GM19372 (cell line): ENCODE data around the gene JTB.
A peak's percentile ranks its signal among the peaks of the same experiment; 100 is the strongest.

Experiments
- ATAC-seq: cut with Tn5 transposase; IDR thresholded peaks from one replicate; pipeline ENCODE4 v1.9.1; 2021; ENCODE audit warnings: mild to moderate bottlenecking, low read depth, moderate library complexity; ENCODE audit not compliant: unreplicated experiment

JTB gene

DNA sequence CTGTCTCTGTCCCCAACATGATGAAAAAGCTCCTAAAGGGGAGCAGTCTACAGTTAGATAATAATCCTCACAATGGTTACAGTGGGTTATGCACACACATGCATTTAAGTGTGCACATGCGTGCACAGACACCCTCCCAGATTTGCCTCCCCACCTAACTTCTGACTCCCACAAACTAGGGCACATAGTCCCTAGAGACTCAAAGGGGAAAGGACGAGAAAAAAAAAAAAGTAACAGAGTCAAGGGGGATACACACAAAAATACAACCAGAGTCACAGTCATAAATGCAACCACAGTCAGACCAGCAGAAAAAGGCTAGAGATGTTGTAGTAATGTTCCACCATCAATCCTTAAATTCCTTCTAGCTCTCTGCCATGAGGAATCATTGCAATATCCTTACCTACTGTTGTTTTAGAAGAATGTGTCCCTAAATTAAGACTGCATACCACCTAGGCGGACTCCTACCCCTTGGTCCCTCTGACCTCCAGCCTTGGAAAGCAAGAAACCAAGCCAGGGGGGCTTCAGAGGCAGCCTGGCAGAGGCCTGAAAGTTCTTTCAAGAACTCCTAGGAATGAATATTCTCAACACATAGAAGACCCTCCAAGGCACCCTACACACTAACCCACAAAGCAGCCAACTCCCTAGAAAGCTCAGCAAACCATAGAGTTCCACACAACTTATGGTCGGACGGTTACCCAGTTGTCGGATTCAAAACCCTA lies 20.3 kb downstream of the JTB start:
- ATAC-seq = no peak

- ATAC-seq = no peak
Observed at GRCh38 chr1:153954826-153955225, 22.6 kb downstream of the JTB start.

- ATAC-seq = no peak
Observed at GRCh38 chr1:153953859-153954365, 23.6 kb downstream of the JTB start.

DNA sequence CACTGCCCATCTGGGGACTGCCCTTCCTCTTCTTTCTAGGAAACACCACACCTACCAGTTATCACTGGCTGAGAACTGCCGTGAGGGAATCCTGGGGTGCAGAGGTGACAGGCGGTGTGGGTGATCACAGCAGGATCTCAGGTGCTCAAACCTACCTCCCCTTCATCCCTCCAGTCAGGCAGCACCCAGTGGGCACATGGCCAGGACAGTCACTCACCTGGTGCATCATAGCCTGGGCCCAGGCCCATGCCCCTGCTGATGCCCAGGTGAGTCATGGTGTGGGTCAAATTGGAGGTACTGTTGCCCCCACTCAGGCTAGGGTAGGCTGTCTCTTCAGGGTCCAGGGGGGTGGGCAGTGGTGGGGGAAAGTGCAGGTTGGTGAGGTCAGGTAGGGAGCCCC lies 25.7 kb downstream of the JTB start:
- ATAC-seq = no peak

GRCh38 chr1:153951183-153951582 lies 26.3 kb downstream of the JTB start:
- ATAC-seq = no peak

- ATAC-seq = peak; percentile 69
Observed at GRCh38 chr1:153946622-153947241, 30.7 kb downstream of the JTB start, which contains the start of gene DENND4B. Gene DENND4B, minus strand, starts transcription at chr1:153946718. Its CDS starts 2,344 bp downstream, at chr1:153944374.

DNA sequence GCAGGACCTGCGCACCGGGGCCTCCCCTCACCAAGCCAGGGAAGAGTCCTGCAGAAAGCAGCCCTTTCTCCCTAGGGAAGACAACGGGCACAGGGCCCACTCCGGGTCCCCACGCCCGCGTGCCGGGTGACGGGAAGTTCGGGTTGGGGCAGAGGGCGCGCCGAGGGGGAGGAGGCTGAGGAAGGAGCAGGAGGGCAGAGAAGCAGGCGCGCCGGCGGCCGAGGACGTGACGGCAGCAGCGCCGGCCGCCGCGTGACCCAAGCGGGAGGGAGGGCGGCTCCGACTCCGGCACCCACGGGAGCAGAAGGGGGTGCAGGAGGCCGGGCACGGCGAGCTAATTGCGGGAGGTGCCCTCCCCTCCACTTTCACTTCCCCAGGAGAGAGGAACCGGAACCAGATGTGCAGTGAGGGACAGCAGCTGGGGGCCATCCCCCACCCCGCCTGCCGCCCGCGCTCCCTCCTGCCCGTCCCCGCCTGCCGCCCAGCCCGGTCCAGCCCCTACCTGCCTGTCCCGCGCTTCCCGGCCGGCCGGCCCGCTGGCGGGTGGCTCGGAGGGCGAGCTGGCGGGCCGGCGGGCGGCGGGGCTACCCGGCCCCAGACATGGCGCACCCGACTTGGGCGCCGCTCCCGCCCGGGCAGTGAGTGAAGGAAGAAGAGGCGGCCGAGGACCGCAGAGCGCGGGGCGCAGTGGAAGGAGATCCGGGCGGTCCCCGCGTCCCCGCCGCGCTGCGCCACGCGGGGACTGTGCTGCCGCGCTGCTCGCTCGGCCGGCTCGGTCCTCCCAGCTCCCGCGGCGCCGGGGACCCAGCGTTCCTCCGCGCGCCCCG lies 31.5 kb downstream of the JTB start:
- peak; percentile 66 for ATAC-seq

DNA sequence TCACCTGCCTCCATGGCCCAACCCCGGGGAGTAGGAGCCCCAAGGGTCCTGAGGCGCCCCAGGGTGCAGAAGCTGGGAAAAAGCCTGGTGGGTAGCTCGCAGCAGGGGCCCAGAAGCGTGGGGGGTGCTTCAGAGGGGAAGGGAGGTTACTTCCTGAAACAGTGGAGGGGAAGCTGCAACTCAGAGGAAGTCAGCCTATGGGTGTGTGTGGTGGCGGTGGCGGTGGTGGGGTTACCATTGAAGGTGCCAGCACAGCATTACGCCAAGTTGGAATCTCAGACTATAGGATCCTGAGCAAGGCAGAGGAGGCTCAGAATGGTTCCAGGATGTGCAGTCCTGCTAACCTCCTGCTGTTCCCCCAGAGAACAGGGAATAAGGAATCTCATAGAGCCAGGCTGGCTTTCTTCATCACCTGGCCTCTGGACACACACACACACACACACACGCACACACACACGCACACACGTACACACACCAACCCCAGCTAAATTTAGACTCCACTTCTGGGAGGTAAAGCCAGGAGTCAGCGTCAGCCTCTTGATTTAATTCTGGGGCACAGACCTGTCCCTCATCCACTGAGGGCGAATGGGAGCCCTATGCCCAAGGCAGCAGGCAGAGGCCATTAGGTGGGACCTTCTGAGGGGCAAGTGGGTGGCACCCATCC lies 32.2 kb downstream of the JTB start:
- no peak for ATAC-seq

DNA sequence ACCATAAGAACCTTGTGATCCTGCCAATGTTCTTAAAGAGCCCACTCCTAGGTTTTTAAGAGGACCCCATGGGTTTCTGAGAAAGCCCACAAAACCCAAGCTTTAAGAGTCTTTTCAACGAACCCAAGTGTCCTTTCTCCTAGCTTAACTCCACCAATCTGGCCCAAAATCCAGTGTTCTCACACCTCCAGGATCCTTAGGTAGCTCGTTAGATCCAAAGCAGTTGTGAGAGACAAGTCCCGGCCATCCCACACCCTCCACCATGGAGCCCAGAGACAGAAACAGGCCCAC lies 32.7 kb downstream of the JTB start:
- no peak for ATAC-seq

- no peak for ATAC-seq
Observed at GRCh38 chr1:153944005-153944826, 33.3 kb downstream of the JTB start.

DNA sequence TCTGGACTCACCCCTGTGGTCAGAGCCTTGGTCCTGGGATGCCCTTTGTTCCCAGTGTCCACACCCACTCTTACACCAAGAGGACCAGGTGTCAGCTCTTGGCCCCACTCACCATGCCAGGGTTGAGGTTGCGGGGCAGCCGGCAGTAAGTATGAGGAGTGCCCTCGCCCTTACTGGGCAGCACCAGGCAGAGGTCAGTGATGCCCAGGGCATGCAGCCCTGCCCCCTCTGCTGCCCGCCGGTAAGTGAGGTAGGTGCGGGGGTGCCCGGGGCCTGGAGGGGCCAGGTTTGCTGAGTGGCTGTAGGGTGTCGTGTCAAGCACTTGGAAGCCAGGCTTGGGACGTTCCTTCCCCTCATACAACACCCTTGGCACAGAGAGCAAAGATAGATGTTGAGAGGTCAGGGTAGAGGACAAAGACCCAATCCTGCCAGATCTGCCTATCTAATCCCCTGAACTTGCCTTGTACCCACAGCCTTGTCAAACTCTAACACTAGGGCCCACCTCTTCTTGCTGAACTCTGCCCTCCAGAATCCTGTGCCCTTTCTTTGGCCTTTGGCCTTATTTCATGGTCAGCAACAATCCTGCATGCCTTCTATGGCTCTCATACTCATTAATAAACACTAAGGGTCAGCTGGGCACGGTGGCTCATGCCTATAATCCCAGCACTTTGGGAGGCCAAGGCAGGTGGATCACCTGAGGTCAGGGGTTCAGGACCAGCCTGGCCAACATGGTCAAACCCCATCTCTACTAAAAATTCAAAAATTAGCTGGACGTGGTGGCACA lies 34.5 kb downstream of the JTB start:
- no peak for ATAC-seq

GRCh38 chr1:153941826-153942725 lies 35.4 kb downstream of the JTB start:
- no peak for ATAC-seq

- no peak for ATAC-seq
Observed at GRCh38 chr1:153940756-153941155, 36.7 kb downstream of the JTB start.

DNA sequence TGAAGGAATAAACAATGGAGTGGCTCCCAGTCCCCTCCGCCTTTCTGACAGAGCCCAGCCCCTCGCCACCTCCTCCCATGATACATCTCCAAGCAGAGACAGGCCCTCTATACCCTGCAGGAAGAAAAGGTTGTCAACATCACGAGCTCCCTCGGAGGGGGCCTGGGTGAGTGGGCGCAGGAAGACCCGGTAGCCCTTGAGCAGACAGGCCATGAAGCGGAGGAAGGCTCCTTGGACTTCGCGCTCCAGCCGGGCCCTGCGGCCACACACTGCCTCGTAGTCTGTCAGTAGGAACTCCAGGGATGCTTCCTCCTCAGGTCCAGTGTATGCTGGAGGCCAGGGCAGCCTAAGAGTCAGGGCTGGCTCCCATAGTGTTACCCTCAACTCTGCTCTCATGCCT lies 38.0 kb downstream of the JTB start:
- no peak for ATAC-seq

- no peak for ATAC-seq
Observed at GRCh38 chr1:153938996-153939395, 38.5 kb downstream of the JTB start.

DNA sequence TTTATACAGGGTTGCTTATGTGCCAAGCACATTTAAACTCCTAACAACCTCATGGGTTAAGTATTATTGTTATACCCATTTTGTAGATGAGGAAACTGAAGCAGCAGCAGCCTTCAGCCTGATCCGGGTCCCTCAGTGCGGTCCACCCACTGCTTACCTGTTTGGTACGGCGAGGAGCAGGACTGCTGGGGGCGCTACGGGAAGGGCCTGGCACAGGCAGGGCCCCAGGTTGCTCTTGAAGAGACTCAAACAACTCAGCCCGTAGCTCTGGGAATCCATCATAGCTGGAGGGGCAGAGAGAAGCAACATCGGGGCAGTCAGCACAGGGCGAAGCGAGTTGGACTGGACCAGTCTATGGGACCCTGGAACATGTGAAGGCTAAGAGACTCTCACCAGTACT lies 40.1 kb downstream of the JTB start:
- ATAC-seq = no peak

- ATAC-seq = no peak
Observed at GRCh38 chr1:153936011-153936802, 41.3 kb downstream of the JTB start.
